HepG2 (cell line): Measurements from ENCODE around the gene DHX30. TPM values are rescaled to one million over a fixed set of nuclear protein-coding genes. Genes with fewer than 3 reads are reported as not detected.
A peak's percentile ranks its signal among the peaks of the same experiment; 100 is the strongest.
"Not testable (repeated sequence)": the region's sequence is repeated elsewhere in the genome, so short reads cannot be mapped to it uniquely, and the experiment has no call there.

Source experiments
- ATAC-seq: fragments of 200-7000 bp; cut with Tn5 transposase; 3 replicates; pipeline ENCODE4 v1.9.1; 2020; ENCODE audit warnings: mild to moderate bottlenecking, moderate library complexity
- BruUV-seq: library from RNA; stranded (reverse); fragments of 400-500 nt; replicated peaks from 2 replicates; lab custom pipeline; 2021; lab: Mats Ljungman, UMichigan
- CTCF ChIA-PET: fragments of 300-600 bp; formaldehyde crosslinking; extraction: SDS; loops from one replicate; lab custom pipeline; 2021; ENCODE audit warnings: low total read pairs, inconsistent platforms, low intra/inter-chr PET ratio; lab: Yijun Ruan, JAX
- POLR2A ChIA-PET: fragments of 350-600 bp; sonication (Branson Sonifier 250); formaldehyde crosslinking; loops from one replicate; lab custom pipeline; 2020; ENCODE audit warnings: antibody characterized with exemption, inconsistent platforms; lab: Yijun Ruan, JAX
- DNase-seq: peaks from one replicate; pipeline ENCODE4 v3.0.0-alpha.2; 2015; ENCODE audit warnings: low spot score
- FAIRE-seq: peaks from 3 replicates; lab custom pipeline; 2011; peaks lifted over from hg19 to GRCh38; lab: Jason Lieb, UNC
- H2AFZ ChIP-seq: one replicate; pipeline ENCODE4 v1.6.1; 2011; ENCODE audit warnings: low read length, inconsistent platforms
- H3K27ac ChIP-seq: fragments of 300-600 bp; 3 replicates; pipeline ENCODE4 v1.8.0; 2011; ENCODE audit warnings: mixed run types, mild to moderate bottlenecking, mixed read lengths, low read length, inconsistent platforms; ENCODE audit not compliant: insufficient read depth; ENCODE audit errors: extremely low read length
- H3K27me3 ChIP-seq, 2 experiments: fragments of 200-600 bp in 1 of 2; 2 replicates in 1 of 2; 3 replicates in 1 of 2; pipeline versions ENCODE4 v1.6.0 to v1.8.0; 2011; ENCODE audit warnings: low read length in 2 of 2, mild to moderate bottlenecking in 2 of 2, moderate library complexity in 2 of 2, inconsistent platforms in 1 of 2; ENCODE audit not compliant: insufficient read depth in 2 of 2, control insufficient read depth in 1 of 2
- H3K36me3 ChIP-seq, 2 experiments: fragments of 200-600 bp in 1 of 2; replicated peaks in 1 of 2; 2 replicates in 1 of 2; 3 replicates in 1 of 2; pipeline versions ENCODE4 v1.5.1 to v1.8.0; 2011; ENCODE audit warnings: low read length in 2 of 2, inconsistent platforms in 1 of 2; ENCODE audit not compliant: insufficient read depth in 2 of 2, control insufficient read depth in 1 of 2
- H3K4me1 ChIP-seq: 2 replicates; pipeline ENCODE4 v1.5.1; 2012; ENCODE audit warnings: low read length, inconsistent platforms; ENCODE audit not compliant: insufficient read depth
- H3K4me2 ChIP-seq: 2 replicates; pipeline ENCODE4 v1.6.0; 2011; ENCODE audit warnings: low read depth, low read length, inconsistent platforms
- H3K4me3 ChIP-seq, 3 experiments: fragments of 200-600 bp in 1 of 3; sonication (generic), shearing (Covaris generic) in 1 of 3; replicated peaks in 1 of 3; 2 replicates each; pipeline ENCODE4 v1.5.1; 2011 to 2016; ENCODE audit warnings: low read length in 3 of 3, inconsistent platforms in 2 of 3, low read depth in 2 of 3, mild to moderate bottlenecking in 2 of 3, control low read depth in 1 of 3, mixed read lengths in 1 of 3; ENCODE audit not compliant: insufficient read depth in 1 of 3
- H3K79me2 ChIP-seq: one replicate; pipeline ENCODE4 v1.6.1; 2011; ENCODE audit warnings: low read length, inconsistent platforms; ENCODE audit not compliant: insufficient read depth
- H3K9ac ChIP-seq: 2 replicates; pipeline ENCODE4 v1.6.0; 2011; ENCODE audit warnings: mild to moderate bottlenecking, low read depth, low read length, inconsistent platforms; ENCODE audit not compliant: insufficient read depth
- H3K9me3 ChIP-seq: 2 replicates; pipeline ENCODE4 v1.5.1; 2012; ENCODE audit warnings: mild to moderate bottlenecking, low read length
- H4K20me1 ChIP-seq: 2 replicates; pipeline ENCODE4 v1.6.0; 2011; ENCODE audit warnings: inconsistent platforms, mild to moderate bottlenecking, low read length, moderate library complexity; ENCODE audit not compliant: insufficient read depth
- MAFK ChIP-seq, 2 experiments: IDR thresholded peaks in 1 of 2; conservative IDR thresholded peaks in 1 of 2; 2 replicates each; pipeline ENCODE4 v1.6.1; 2011; ENCODE audit warnings: improper control_type of control experiment in 2 of 2, low read length in 2 of 2
- NFYB ChIP-seq: sonication (generic); formaldehyde crosslinking; IDR thresholded peaks from 2 replicates; pipeline ENCODE4 v1.4.0; 2020; ENCODE audit warnings: missing genetic modification reagents
- WGBS: methylation state at CpG from one replicate; pipeline ENCODE4 v1.1.6; 2017; ENCODE audit warnings: low lambda C conversion rate; 5-methylcytosine and 5-hydroxymethylcytosine counted together
- in situ Hi-C: cut with HindIII; loops from 2 replicates; pipeline ENCODE4 v1.10.0; 2017; ENCODE audit warnings: low pct_unique_long_range_greater_than_20kb; ENCODE audit not compliant: extremely low pct_ligation_motif_present
- intact Hi-C: fragments of 100-400 bp; cut with micrococcal nuclease; formaldehyde crosslinking; loops from one replicate; pipeline ENCODE4 v1.10.0; 2022; ENCODE audit not compliant: unreplicated experiment
- polyA plus RNA-seq, 8 experiments: library from polyadenylated mRNA; depleted of rRNA in 3 of 8; stranded (reverse) in 7 of 8; unstranded in 1 of 8; fragments of >200 nt; fragmentation: Illumina TruSeq in 4 of 8; extraction: Trizol in 4 of 8; gene quantifications; 2 replicates each; pipeline versions ENCODE4 v1.2.1 to v1.2.3, GENCODE V29; 2011 to 2016; ENCODE audit warnings: low read depth in 4 of 8, missing spikeins in 1 of 8, mixed read lengths in 1 of 8; ENCODE audit not compliant: insufficient read depth in 1 of 8
- total RNA-seq, 5 experiments: library from RNA; depleted of rRNA; stranded (reverse); fragments of >200 nt; fragmentation: Illumina TruSeq; extraction: Trizol; gene quantifications; 2 replicates each; pipeline ENCODE4 v1.2.3, GENCODE V29; 2016; ENCODE audit warnings: low read depth in 1 of 5
- TF ChIP-seq, protein P1 (sequence below): sonication (generic); formaldehyde crosslinking; IDR thresholded peaks from 2 replicates; pipeline ENCODE4 v1.5.0; 2020; ENCODE audit warnings: missing genetic modification reagents

DHX30 gene
- total and polyA plus RNA-seq, 2 of the 13 experiments (the other 11 are each of a cell fraction or from before 2014, with no cell fraction given) = 30.6 to 59.4 TPM

DNA sequence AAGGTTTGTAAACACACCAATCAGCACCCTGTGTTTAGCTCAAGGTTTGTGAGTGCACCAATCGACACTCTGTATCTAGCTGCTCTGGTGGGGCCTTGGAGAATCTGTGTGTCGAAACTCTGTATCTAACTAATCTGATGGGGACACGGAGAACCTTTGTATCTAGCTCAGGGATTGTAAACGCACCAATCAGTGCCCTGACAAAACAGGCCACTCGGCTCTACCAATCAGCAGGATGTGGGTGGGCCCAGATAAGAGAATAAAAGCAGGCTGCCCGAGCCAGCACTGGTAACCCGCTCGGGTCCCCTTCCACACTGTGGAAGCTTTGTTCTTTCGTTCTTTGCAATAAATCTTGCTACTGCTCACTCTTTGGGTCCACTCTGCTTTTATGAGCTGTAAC is 85.1 kb downstream of the DHX30 start:
- DNase-seq, H3K27ac ChIP-seq, CTCF ChIA-PET, ATAC-seq, H3K4me1 ChIP-seq, H3K79me2 ChIP-seq, in situ Hi-C loops, H3K4me2 ChIP-seq, H3K9me3 ChIP-seq, POLR2A ChIA-PET, FAIRE-seq, H3K9ac ChIP-seq, H3K27me3 ChIP-seq, H4K20me1 ChIP-seq, BruUV-seq, intact Hi-C loops, H3K4me3 ChIP-seq, H2AFZ ChIP-seq: not testable (repeated sequence)
- peak; percentile 52 for TF ChIP-seq NFYB (CRISPR knock-in tag)
- 97% methylated on average over 8 of the region's 9 CpGs for WGBS
- H3K36me3 ChIP-seq = peaks cover 13 to 42% of the 10 kb centered on the region in 2 experiments

DNA sequence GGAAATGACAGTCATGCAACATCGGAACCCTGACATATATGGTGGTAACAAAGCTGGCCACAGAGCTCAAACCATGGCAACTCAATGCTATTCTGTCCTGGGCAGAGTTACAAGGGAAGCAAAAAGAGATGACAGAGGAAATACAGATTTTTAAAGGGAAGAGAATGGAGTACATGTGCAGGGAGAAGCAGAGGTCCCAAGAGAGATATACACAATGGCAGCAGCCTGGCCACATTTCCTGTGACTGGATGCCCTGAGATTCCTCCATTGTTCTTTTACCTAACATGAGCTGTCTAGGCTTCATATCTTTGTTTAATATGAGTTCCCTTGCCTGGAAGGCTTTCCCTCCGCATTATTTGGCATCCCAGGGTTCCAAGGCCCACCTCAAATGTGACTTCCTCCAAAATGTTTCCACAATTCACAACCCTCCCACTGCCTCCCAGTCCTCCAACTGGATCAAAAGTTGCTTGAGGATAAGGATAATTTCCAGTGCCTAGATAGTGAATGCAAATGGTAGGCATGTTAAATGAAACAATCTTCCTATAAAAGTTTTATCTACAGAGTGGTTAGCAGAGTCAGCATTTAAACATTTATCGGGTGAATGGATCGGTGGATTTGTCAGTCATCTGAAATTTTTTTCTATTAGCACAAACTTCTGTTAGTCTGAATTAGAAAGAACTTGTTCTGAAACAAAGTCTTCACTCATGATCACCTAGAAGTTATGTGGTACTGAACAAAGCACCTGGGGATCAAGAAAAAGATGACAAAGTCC is 86.2 kb downstream of the DHX30 start:
- ChIA-PET CTCF (no interaction called here), POLR2A (no interaction called here)
- ATAC-seq (no peak), FAIRE-seq (no peak), DNase-seq (no peak)
- peak in 1 of 2 experiments; percentile 54; a peak in 2 of 4 replicates for TF ChIP-seq MAFK (conservative IDR thresholded peaks at IDR 0.05 in 1 of 2, IDR thresholded peaks at IDR 0.05 in 1 of 2; ENCODE audit: low read length in 2 of 2)
- TF ChIP-seq, protein P1, sequence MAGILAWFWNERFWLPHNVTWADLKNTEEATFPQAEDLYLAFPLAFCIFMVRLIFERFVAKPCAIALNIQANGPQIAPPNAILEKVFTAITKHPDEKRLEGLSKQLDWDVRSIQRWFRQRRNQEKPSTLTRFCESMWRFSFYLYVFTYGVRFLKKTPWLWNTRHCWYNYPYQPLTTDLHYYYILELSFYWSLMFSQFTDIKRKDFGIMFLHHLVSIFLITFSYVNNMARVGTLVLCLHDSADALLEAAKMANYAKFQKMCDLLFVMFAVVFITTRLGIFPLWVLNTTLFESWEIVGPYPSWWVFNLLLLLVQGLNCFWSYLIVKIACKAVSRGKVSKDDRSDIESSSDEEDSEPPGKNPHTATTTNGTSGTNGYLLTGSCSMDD (CRISPR knock-in tag) = no peak
- H3K9me3 ChIP-seq = no peaks in the 10 kb centered on the region
- H3K4me3 ChIP-seq = no peak overlapping the region
- H3K4me1 ChIP-seq = no peaks in the 10 kb centered on the region
- no peak overlapping the region for H3K4me2 ChIP-seq
- no peak overlapping the region for H2AFZ ChIP-seq
- intact Hi-C loops (no loop called here), in situ Hi-C loops (no loop called here)
- 99% methylated on average over 4 of the region's 4 CpGs for WGBS
- no peak overlapping the region for H3K9ac ChIP-seq
- no peaks in the 10 kb centered on the region for H3K79me2 ChIP-seq
- peaks cover 15 to 51% of the 10 kb centered on the region in 2 experiments for H3K36me3 ChIP-seq
- no peaks in the 10 kb centered on the region; a peak in 1 of 5 replicates for H3K27me3 ChIP-seq
- H3K27ac ChIP-seq = no peak overlapping the region
- no TSS peak for BruUV-seq
- H4K20me1 ChIP-seq = no peaks in the 10 kb centered on the region
